ENCODE data around the gene TMPRSS6.
"Not testable (repeated sequence)": the region's sequence is repeated elsewhere in the genome, so short reads cannot be mapped to it uniquely, and the experiment has no call there.

Gene TMPRSS6

DNA sequence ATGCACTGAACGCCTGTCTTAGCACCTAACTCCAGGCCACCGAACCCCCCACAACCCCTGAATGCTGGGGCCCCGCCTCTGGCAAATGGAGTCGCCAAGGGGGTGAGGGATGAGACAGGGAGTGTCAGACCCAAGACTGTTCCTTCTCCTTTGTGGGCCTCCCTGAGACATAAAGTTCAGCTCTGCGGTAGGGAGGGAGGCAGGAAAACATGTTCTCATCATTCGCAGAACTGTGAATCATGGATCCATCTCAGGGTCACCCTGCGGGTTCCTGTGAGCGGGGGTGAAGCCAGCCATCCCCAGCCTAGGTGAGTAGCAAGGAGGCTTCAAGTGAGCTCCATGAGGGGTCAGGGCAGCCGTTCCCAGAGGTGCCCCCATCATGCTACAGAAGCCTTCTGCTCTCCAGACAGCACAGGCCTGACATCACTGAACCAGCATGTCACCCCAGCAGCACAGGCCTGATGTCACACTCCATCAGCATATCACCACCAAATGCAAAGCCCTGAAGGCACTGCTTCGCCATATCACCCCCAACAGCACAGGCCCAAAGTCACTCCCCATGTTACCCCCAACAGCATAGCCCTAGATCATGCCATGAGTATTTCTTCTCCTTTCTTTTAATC is 27.2 kb downstream of the TMPRSS6 start:
- H3K4me3 ChIP-seq = no peak overlapping the region
- peaks cover 15% of the 10 kb centered on the region for H3K27me3 ChIP-seq (ENCODE audit: low read depth)
- no peak for DNase-seq (ENCODE audit: low spot score in 2 of 2)
- no peaks in the 10 kb centered on the region for H3K4me1 ChIP-seq
- no peaks in the 10 kb centered on the region for H3K36me3 ChIP-seq (replicated peaks)
- H3K9me3 ChIP-seq = no peaks in the 10 kb centered on the region
- in situ Hi-C loops (cut with MboI; ENCODE audit: low sequenced_read_pairs) = no loop called here

DNA sequence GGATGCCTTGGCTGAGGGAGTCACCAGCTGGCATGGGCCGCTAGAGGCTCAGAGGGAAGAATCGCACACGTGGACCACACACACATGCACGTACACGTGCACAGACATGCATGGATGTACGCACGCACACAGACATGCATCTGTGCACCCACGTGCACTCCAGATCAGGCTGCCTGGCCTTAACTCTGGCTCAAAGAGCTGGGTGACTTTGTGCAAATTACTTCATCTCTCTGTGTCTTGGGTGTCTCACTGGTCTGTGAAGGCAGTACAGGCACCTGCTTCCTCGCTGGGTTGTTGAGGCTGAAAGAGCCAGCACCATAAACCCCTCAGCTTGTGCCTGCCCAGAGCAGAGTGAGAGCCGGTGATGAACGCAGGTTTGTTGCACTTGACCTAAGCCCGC is 28.7 kb downstream of the TMPRSS6 start:
- in situ Hi-C loops (cut with MboI; ENCODE audit: low sequenced_read_pairs) = no loop called here
- H3K4me3 ChIP-seq = no peak overlapping the region
- DNase-seq (ENCODE audit: low spot score in 2 of 2) = no peak
- no peaks in the 10 kb centered on the region for H3K4me1 ChIP-seq
- H3K36me3 ChIP-seq (replicated peaks) = no peaks in the 10 kb centered on the region
- H3K9me3 ChIP-seq = no peaks in the 10 kb centered on the region
- H3K27me3 ChIP-seq (ENCODE audit: low read depth) = peaks cover 29% of the 10 kb centered on the region

DNA sequence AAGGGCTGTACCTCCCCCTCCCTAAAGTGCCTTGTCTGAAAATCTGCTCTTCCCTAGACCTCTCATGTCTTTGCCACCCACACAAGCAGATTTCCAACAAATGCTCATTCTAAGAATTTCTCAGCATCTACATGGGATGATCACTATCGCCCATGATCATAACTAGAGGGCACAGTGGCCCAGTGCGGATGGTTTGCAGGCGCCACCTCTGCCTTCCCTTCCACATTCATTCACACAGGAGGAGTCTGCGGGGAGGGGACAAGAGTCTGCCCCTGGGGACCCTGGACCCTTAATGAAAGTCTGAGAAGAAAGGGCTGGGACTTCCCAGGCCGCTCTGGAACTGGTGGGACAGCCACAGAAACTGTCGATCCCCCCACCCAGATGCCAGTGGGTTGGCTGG is 29.1 kb downstream of the TMPRSS6 start:
- in situ Hi-C loops (cut with MboI; ENCODE audit: low sequenced_read_pairs) = no loop called here
- H3K9me3 ChIP-seq = no peaks in the 10 kb centered on the region

DNA sequence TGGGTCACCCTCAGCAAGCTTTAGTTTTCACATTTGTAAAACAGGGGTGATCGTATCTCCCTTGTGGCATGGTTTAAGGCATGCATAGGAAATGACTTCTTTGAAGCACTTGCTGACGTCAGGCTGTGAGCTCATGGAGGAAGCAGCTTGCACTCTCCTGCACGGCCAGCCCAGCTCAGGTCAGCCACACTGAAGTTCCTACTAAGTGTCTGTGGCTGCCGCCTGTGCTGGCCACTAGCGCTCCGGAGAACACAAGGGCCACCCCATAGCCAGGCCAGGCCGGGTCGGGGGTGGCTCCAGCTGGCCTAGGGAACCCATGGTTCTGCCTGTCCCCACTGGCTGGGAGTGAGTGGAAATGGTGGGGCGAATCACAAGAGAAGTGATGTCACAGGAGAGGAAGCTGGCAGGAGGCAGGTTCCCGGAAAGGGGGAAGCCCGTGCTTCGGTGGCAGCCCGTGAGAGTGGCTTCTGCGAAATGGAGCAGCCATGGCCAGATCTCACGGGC is 29.8 kb downstream of the TMPRSS6 start:
- DNase-seq (ENCODE audit: low spot score in 2 of 2) = no peak

More for the DNA sequence above, 29.1 kb downstream of the TMPRSS6 start:
- H3K4me3 ChIP-seq = no peak overlapping the region
- H3K27me3 ChIP-seq (ENCODE audit: low read depth) = peaks cover 31% of the 10 kb centered on the region
- H3K36me3 ChIP-seq (replicated peaks) = no peaks in the 10 kb centered on the region
- no peak for DNase-seq (ENCODE audit: low spot score in 2 of 2)
- H3K4me1 ChIP-seq = no peaks in the 10 kb centered on the region

DNA sequence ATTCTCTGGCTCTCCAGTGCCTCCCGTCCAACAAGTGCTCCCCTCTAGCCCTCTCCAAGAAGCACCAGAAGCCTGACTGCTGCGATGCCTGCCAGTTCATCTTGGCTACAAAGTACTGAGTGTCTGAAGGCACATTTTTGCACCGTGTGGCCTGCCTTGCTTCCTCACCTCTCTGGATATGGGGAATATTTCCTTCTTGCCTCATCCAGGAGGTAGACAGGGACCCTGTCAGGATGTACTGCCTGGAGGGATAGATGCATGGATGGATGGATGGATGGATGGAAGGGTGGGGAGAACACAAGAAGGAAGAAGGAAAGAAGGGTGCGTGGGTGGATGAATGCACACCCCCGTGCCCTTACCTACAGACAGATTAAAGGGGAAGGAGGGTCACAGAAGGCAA is 30.4 kb downstream of the TMPRSS6 start:
- in situ Hi-C loops (cut with MboI; ENCODE audit: low sequenced_read_pairs) = no loop called here
- DNase-seq (ENCODE audit: low spot score in 2 of 2) = no peak
- no peaks in the 10 kb centered on the region for H3K36me3 ChIP-seq (replicated peaks)

More for the DNA sequence above, 29.8 kb downstream of the TMPRSS6 start:
- Histone ChIP-seq H3K36me3 (replicated peaks) (no peaks in the 10 kb centered on the region), H3K4me1 (no peaks in the 10 kb centered on the region), H3K9me3 (no peaks in the 10 kb centered on the region), H3K27me3 (ENCODE audit: low read depth) (peaks cover 38% of the 10 kb centered on the region), H3K4me3 (no peak overlapping the region)
- in situ Hi-C loops (cut with MboI; ENCODE audit: low sequenced_read_pairs) = no loop called here

DNA sequence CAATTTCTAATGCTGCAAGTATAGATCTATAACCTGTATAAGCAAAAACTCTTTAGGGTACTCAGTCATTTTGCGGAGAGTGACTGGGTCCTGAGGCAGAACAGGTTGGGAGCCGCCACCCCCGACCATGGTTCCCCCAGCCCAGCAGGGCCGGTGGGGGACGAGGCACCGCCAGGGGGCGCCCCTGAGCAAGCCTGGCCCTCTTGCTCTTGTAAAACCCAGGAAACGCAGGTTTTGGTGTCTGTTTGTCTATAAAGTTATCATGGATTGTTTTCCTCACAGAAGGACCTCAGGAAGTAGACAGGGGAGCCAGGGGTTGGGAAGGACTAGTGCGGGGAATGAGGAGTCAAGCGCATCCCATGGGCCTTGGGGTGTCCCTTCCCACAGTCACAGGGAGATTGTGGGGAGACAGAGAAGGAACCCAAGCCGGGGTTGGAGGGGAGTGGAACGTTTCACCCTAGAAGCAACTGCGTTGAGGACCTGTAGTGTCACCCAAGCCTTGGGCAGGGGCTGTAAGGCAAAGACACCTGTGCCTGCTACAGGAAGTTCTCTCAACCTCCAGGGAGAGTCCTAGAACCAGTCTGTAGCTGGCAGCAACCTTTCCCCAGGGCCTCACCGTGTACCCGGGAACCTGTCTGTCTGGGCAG is 31.6 kb downstream of the TMPRSS6 start:
- H3K27me3 ChIP-seq (ENCODE audit: low read depth) = peaks cover 45% of the 10 kb centered on the region
- no peak overlapping the region for H3K4me3 ChIP-seq
- no peaks in the 10 kb centered on the region for H3K9me3 ChIP-seq
- peak; percentile 6 to 84 for DNase-seq (ENCODE audit: low spot score in 2 of 2)
- H3K4me1 ChIP-seq = no peaks in the 10 kb centered on the region
- no peaks in the 10 kb centered on the region for H3K36me3 ChIP-seq (replicated peaks)
- in situ Hi-C loops (cut with MboI; ENCODE audit: low sequenced_read_pairs) = no loop called here

More for the DNA sequence above, 30.4 kb downstream of the TMPRSS6 start:
- H3K9me3 ChIP-seq = no peaks in the 10 kb centered on the region
- H3K4me3 ChIP-seq = no peak overlapping the region
- H3K27me3 ChIP-seq (ENCODE audit: low read depth) = peaks cover 43% of the 10 kb centered on the region
- H3K4me1 ChIP-seq = no peaks in the 10 kb centered on the region

DNA sequence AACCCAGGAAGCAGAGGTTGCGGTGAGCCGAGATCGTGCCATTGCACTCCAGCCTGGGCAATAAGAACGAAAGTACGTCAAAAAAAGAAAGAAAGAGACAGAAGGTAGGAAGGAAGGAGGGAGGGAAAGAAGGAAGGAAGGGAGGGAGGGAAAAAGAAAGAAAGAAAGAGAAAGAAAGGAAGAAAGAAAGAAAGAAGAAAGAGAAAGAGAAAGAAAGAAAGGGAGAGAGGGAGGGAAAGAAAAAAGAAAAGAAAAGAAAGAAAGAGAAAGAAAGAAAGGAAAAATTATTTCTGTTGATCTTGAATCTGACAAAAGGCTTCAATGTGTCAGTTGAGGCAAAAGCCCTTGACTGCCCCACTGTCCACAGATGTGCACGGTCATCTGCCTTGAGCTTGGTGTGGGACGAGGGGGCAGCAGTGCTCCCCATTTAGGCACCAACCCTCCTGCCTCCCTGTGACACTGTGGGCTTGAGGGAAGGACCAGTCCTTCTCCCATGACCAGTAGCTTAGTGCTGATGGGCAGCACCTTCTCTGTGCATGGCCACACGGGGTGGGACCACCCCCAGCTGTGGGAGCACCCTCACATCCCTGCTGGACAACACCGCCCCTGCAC is 33.6 kb downstream of the TMPRSS6 start:
- DNase-seq (ENCODE audit: low spot score in 2 of 2) = no peak
- peaks cover 45% of the 10 kb centered on the region for H3K27me3 ChIP-seq (ENCODE audit: low read depth)
- H3K4me1 ChIP-seq = no peaks in the 10 kb centered on the region
- in situ Hi-C loops (cut with MboI; ENCODE audit: low sequenced_read_pairs) = no loop called here
- H3K4me3 ChIP-seq = no peak overlapping the region
- no peaks in the 10 kb centered on the region for H3K36me3 ChIP-seq (replicated peaks)
- no peaks in the 10 kb centered on the region for H3K9me3 ChIP-seq

DNA sequence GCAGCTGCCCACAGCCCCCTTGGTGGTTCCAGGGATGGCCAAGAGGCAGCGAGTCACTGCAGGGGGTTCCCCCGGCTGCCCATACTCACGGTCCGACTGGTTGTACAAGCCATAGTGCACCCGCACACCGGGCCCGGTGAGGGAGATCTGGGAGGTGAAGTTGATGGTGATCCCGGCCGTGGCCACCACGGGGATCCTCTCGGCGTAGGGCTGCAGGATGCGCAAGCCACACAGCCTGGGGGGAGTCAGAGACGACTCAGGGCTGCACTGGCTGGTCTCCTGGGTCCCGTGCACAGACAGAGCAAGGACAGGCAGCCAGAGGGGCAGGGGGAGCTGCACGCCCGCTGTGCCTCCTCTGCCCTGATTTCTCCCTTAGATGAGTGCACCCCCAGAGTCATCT is 34.5 kb downstream of the TMPRSS6 start:
- no peak for DNase-seq (ENCODE audit: low spot score in 2 of 2)
- Histone ChIP-seq H3K9me3 (no peaks in the 10 kb centered on the region), H3K36me3 (replicated peaks) (no peaks in the 10 kb centered on the region), H3K27me3 (ENCODE audit: low read depth) (peaks cover 43% of the 10 kb centered on the region), H3K4me1 (no peaks in the 10 kb centered on the region), H3K4me3 (no peak overlapping the region)
- in situ Hi-C loops (cut with MboI; ENCODE audit: low sequenced_read_pairs) = no loop called here

DNA sequence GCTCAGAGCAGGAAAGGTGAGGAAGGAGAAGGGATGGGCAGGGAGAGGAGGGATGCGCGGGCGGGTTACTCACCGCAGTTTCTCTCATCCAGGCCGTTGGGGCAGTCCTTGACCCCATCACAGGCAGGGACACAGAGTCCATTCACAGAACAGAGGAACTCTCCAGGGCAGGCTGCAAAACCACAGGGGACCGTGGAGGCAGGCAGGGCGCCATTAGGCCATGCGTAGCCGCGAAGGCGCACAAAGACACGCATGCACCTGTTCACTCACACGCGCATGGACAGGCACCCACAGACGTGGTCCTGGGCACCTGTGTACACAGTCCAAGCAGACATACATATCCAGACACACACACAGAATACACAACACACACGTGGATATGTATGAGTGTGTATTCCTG is 35.0 kb downstream of the TMPRSS6 start:
- DNase-seq (ENCODE audit: low spot score in 2 of 2) = no peak
- in situ Hi-C loops (cut with MboI; ENCODE audit: low sequenced_read_pairs) = no loop called here
- Histone ChIP-seq H3K4me3 (no peak overlapping the region), H3K4me1 (no peaks in the 10 kb centered on the region), H3K27me3 (ENCODE audit: low read depth) (peaks cover 38% of the 10 kb centered on the region), H3K9me3 (no peaks in the 10 kb centered on the region), H3K36me3 (replicated peaks) (no peaks in the 10 kb centered on the region)

DNA sequence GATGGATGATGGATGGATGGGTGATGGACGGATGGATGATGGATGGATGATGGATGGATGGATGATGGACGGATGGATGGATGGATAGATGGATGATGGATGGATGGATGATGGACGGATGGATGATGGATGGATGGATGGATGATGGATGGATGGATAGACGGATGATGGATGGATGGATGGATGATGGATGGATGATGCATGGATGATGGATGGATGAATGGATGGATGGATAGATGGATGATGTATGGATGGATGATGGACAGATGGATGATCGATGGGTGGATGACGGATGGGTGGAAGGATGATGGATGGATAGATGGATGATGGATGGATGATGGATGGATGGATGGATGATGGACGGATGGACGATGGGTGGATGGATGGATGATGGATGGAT is 36.8 kb downstream of the TMPRSS6 start:
- peaks cover 31% of the 10 kb centered on the region for H3K27me3 ChIP-seq (ENCODE audit: low read depth)
- no peak overlapping the region for H3K4me3 ChIP-seq
- in situ Hi-C loops (cut with MboI; ENCODE audit: low sequenced_read_pairs) = no loop called here
- no peaks in the 10 kb centered on the region for H3K9me3 ChIP-seq
- H3K4me1 ChIP-seq = no peaks in the 10 kb centered on the region
- no peak for DNase-seq (ENCODE audit: low spot score in 2 of 2)
- no peaks in the 10 kb centered on the region for H3K36me3 ChIP-seq (replicated peaks)

DNA sequence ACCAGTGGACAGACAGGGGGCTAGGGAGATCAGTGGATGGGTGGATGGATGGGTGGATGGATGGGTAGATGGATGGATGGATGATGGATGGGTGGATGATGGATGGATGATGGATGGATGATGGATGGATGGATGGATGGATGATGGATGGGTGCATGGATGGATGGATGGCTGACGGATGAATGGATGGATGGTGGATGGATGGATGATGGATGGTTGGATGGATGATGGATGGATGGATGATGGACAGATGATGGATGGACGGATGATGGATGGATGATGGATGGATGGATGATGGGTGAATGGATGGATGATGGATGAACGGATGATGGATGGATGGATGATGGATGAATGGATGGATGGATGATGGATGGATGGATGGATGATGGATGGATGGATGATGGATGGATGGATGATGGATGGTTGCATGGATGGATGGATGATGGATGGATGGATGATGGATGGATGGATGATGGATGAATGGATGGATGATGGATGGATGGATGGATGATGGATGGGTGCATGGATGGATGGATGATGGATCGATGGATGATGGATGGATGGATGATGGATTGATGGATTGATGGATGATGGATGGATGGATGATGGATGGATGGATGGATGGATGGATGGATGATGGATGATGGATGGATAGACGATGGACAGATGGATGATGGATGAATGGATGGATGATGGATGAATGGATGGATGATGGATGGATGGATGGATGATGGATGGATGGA is 37.5 kb downstream of the TMPRSS6 start:
- in situ Hi-C loops (cut with MboI; ENCODE audit: low sequenced_read_pairs); H3K4me1 ChIP-seq; H3K9me3 ChIP-seq; H3K36me3 ChIP-seq (replicated peaks); H3K4me3 ChIP-seq; DNase-seq (ENCODE audit: low spot score in 2 of 2): not testable (repeated sequence)
- peaks cover 28% of the 10 kb centered on the region for H3K27me3 ChIP-seq (ENCODE audit: low read depth)

DNA sequence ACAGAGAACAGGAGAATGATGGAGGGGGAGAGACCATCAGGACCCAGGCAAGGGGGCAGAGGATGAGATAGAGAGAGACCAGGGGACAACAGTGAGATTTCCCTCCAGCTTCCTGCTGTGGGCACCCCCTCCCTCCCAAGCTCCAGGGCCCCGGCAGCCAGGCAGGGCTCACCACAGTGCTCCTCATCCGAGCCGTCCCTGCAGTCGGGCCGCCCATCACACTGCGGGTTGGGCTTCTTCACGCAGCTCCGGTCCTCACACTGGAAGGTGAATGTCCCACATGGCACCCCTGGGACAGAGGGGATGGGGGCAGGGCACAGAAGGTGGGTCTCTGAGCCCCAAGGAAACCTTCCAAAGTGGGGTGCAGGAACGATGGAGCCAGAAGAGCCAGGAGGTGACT is 38.8 kb downstream of the TMPRSS6 start:
- in situ Hi-C loops (cut with MboI; ENCODE audit: low sequenced_read_pairs) = no loop called here

DNA sequence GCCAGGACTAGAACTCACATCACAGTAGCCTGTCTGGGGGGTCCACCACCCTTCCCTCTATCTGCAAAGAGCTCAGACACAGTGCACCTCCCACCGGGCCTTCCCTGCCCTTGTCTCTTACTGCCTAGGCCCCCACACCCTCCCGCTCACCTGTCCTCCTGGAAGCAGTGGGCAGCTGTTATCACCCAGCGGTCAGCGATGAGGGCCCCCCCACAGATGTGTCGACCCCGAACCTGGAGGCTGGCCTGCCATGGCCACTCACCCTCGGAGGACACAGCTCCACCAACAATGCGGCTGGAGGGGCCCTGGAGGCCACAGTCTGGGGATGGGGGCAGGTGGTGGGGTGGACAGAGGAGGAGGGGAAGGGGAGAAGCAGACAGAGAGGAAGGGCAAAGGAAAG is 39.2 kb downstream of the TMPRSS6 start:
- peaks cover 14% of the 10 kb centered on the region for H3K27me3 ChIP-seq (ENCODE audit: low read depth)

More for the DNA sequence above, 38.8 kb downstream of the TMPRSS6 start:
- Histone ChIP-seq H3K9me3 (no peaks in the 10 kb centered on the region), H3K27me3 (ENCODE audit: low read depth) (peaks cover 17% of the 10 kb centered on the region), H3K4me3 (no peak overlapping the region), H3K36me3 (replicated peaks) (no peaks in the 10 kb centered on the region), H3K4me1 (no peaks in the 10 kb centered on the region)
- no peak for DNase-seq (ENCODE audit: low spot score in 2 of 2)

DNA sequence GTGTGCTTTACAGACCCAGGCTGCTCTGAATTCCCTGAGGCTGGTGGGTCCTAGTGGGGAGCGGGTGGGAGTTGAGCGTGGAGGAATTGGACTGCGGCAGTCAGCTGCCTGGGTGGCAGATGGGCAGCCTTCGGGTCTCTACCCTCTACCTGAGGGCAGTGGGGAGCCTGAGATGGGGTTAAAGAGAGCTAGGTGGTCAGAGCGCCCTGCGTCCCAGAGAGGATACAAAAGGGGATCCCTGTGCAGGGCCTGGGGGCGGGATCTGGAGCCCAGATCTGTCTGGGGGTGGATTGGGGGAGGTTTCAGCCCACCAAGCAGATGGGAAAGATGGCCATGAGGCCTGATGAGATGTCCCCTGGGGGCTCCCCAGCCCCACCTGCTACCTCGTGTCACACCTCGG is 39.8 kb downstream of the TMPRSS6 start:
- Histone ChIP-seq H3K27me3 (ENCODE audit: low read depth) (peaks cover 7% of the 10 kb centered on the region), H3K9me3 (no peaks in the 10 kb centered on the region), H3K4me3 (no peak overlapping the region), H3K36me3 (replicated peaks) (no peaks in the 10 kb centered on the region), H3K4me1 (no peaks in the 10 kb centered on the region)
- in situ Hi-C loops (cut with MboI; ENCODE audit: low sequenced_read_pairs) = no loop called here
- no peak for DNase-seq (ENCODE audit: low spot score in 2 of 2)

More for the DNA sequence above, 39.2 kb downstream of the TMPRSS6 start:
- no peaks in the 10 kb centered on the region for H3K9me3 ChIP-seq
- no peaks in the 10 kb centered on the region for H3K4me1 ChIP-seq
- H3K36me3 ChIP-seq (replicated peaks) = no peaks in the 10 kb centered on the region
- in situ Hi-C loops (cut with MboI; ENCODE audit: low sequenced_read_pairs) = no loop called here
- DNase-seq (ENCODE audit: low spot score in 2 of 2) = no peak
- no peak overlapping the region for H3K4me3 ChIP-seq
